HEK293T (cell line): ENCODE data around the gene CCM2.
A peak's percentile ranks its signal among the peaks of the same experiment; 100 is the strongest.

Experiments used
- CTCF ChIA-PET: fragments of 350-600 bp; formaldehyde crosslinking; extraction: SDS; loops from one replicate; lab custom pipeline; 2021; ENCODE audit warnings: antibody characterized with exemption, inconsistent platforms; lab: Yijun Ruan, JAX
- POLR2A ChIA-PET: fragments of 350-600 bp; formaldehyde crosslinking; extraction: SDS; loops from one replicate; lab custom pipeline; 2020; ENCODE audit warnings: antibody characterized with exemption, inconsistent platforms; lab: Yijun Ruan, JAX
- DNase-seq: peaks from one replicate; pipeline ENCODE4 v3.0.0; 2012; ENCODE audit warnings: mixed read lengths; ENCODE audit errors: extremely low spot score
- ARNT ChIP-seq: fragments of 450-650 bp; IDR thresholded peaks from 2 replicates; pipeline ENCODE4 v1.6.1; 2017; ENCODE audit warnings: mild to moderate bottlenecking
- BHLHE40 ChIP-seq: fragments of 450-650 bp; IDR thresholded peaks from 2 replicates; pipeline ENCODE4 v1.6.1; 2016; ENCODE audit warnings: mild to moderate bottlenecking, moderate library complexity, borderline replicate concordance
- CTBP1 ChIP-seq: fragments of 450-650 bp; IDR thresholded peaks from 2 replicates; pipeline ENCODE4 v1.6.1; 2016; ENCODE audit warnings: borderline replicate concordance
- ELF4 ChIP-seq: fragments of 450-650 bp; IDR thresholded peaks from 2 replicates; pipeline ENCODE4 v1.6.1; 2017; ENCODE audit warnings: antibody characterized with exemption
- FOXA1 ChIP-seq: fragments of 450-650 bp; IDR thresholded peaks from 2 replicates; pipeline ENCODE4 v1.6.1; 2016; ENCODE audit warnings: mild to moderate bottlenecking
- FOXK2 ChIP-seq: fragments of 450-650 bp; IDR thresholded peaks from 2 replicates; pipeline ENCODE4 v1.6.1; 2016; ENCODE audit warnings: mild to moderate bottlenecking
- FOXM1 ChIP-seq: fragments of 450-650 bp; IDR thresholded peaks from 2 replicates; pipeline ENCODE4 v1.6.1; 2017; ENCODE audit warnings: mild to moderate bottlenecking, borderline replicate concordance
- HDGF ChIP-seq: fragments of 450-650 bp; IDR thresholded peaks from 2 replicates; pipeline ENCODE4 v1.6.1; 2017; ENCODE audit warnings: antibody characterized with exemption, borderline replicate concordance
- L3MBTL2 ChIP-seq: fragments of 450-650 bp; conservative IDR thresholded peaks from 2 replicates; pipeline ENCODE4 v1.6.1; 2016; ENCODE audit warnings: mild to moderate bottlenecking
- LEF1 ChIP-seq: fragments of 450-650 bp; IDR thresholded peaks from 2 replicates; pipeline ENCODE4 v1.6.1; 2017; ENCODE audit warnings: mild to moderate bottlenecking, borderline replicate concordance
- NFRKB ChIP-seq: fragments of 450-650 bp; IDR thresholded peaks from 2 replicates; pipeline ENCODE4 v1.6.1; 2016; ENCODE audit warnings: mild to moderate bottlenecking, moderate library complexity
- PKNOX1 ChIP-seq: fragments of 450-650 bp; IDR thresholded peaks from 2 replicates; pipeline ENCODE4 v1.6.1; 2016
- SP1 ChIP-seq: fragments of 450-650 bp; IDR thresholded peaks from 2 replicates; pipeline ENCODE4 v1.6.1; 2017
- SUZ12 ChIP-seq: fragments of 450-650 bp; IDR thresholded peaks from 2 replicates; pipeline ENCODE4 v1.6.1; 2016; ENCODE audit warnings: mild to moderate bottlenecking
- TARDBP ChIP-seq: fragments of 450-650 bp; IDR thresholded peaks from 2 replicates; pipeline ENCODE4 v1.6.1; 2016
- ZNF384 ChIP-seq: fragments of 450-650 bp; IDR thresholded peaks from 2 replicates; pipeline ENCODE4 v1.6.1; 2016

The CCM2 gene

GRCh38 chr7:45000093-45001032, at the start of gene CCM2:
CCM2 (plus strand) TSS chr7:45000201; CDS start chr7:45000334, 133 bp downstream.
- TF ChIP-seq CTBP1 = no peak
- TF ChIP-seq HDGF = no peak
- no peak for TF ChIP-seq L3MBTL2
- no peak for TF ChIP-seq FOXA1
- TF ChIP-seq ARNT = no peak
- no peak for TF ChIP-seq SUZ12
- no peak for TF ChIP-seq ZNF384
- TF ChIP-seq SP1 = no peak
- TF ChIP-seq ELF4 = no peak
- TF ChIP-seq BHLHE40 = no peak
- no peak for TF ChIP-seq PKNOX1

GRCh38 chr7:44953156-44953555, 46.8 kb upstream of the CCM2 start:
- no peak for DNase-seq
- TF ChIP-seq TARDBP (no peak), HDGF (no peak), L3MBTL2 (no peak), FOXA1 (no peak), SUZ12 (no peak), ELF4 (no peak), ARNT (no peak), FOXK2 (no peak), PKNOX1 (no peak), FOXM1 (no peak), SP1 (no peak), BHLHE40 (no peak), CTBP1 (no peak), NFRKB (no peak), ZNF384 (no peak), LEF1 (no peak)
- POLR2A ChIA-PET = no interaction called here
- CTCF ChIA-PET = no interaction called here

More at GRCh38 chr7:45000093-45001032, at the start of gene CCM2:
- CTCF ChIA-PET = interaction anchor here (1.1 kb wide), 2 partner anchors 27 to 28 kb away, joined by 3 to 4 read pairs; no protein-coding TSS in a partner anchor
- POLR2A ChIA-PET = interaction anchor here (1.0 to 4.5 kb wide), 10 partner anchors 10 to 111 kb away, joined by 3 to 30 read pairs (median 10); partner anchors contain the start of gene TBRG4
- peak; percentile 44 for DNase-seq

GRCh38 chr7:44955733-44956132, 44.3 kb upstream of the CCM2 start:
- ChIA-PET POLR2A (no interaction called here), CTCF (interaction anchor here (0.8 to 0.9 kb wide), 2 partner anchors 102 to 180 kb away, joined by 4 read pairs; no protein-coding TSS in a partner anchor)
- no peak for TF ChIP-seq HDGF
- no peak for TF ChIP-seq CTBP1
- TF ChIP-seq SUZ12 = no peak
- no peak for TF ChIP-seq FOXM1
- TF ChIP-seq BHLHE40 = no peak
- TF ChIP-seq ARNT = no peak
- TF ChIP-seq LEF1 = no peak
- no peak for TF ChIP-seq FOXA1
- no peak for TF ChIP-seq PKNOX1
- no peak for TF ChIP-seq ELF4
- TF ChIP-seq TARDBP = no peak
- TF ChIP-seq FOXK2 = no peak
- no peak for TF ChIP-seq SP1
- TF ChIP-seq L3MBTL2 = no peak
- no peak for TF ChIP-seq ZNF384
- TF ChIP-seq NFRKB = no peak
- no peak for DNase-seq

- POLR2A ChIA-PET = no interaction called here
- CTCF ChIA-PET = no interaction called here
- no peak for DNase-seq
- TF ChIP-seq FOXK2 (no peak), CTBP1 (no peak), L3MBTL2 (no peak), FOXA1 (no peak), SP1 (no peak), LEF1 (no peak), BHLHE40 (no peak), TARDBP (no peak), ZNF384 (no peak), ARNT (no peak), SUZ12 (no peak), PKNOX1 (no peak), NFRKB (no peak), FOXM1 (no peak), ELF4 (no peak)
These were observed 43.7 kb upstream of the CCM2 start for GRCh38 chr7:44956157-44956766.
